GM12892 (cell line): ENCODE data around the gene ZNF763.

Source experiments
- POLR2A ChIP-seq: IDR thresholded peaks from 2 replicates; pipeline ENCODE4 v1.6.1; 2011; ENCODE audit warnings: low read depth, low read length, control low read depth
- POLR2AphosphoS5 ChIP-seq: IDR thresholded peaks from 2 replicates; pipeline ENCODE4 v1.6.1; 2011; ENCODE audit warnings: low read depth, low read length, control low read depth

DNA sequence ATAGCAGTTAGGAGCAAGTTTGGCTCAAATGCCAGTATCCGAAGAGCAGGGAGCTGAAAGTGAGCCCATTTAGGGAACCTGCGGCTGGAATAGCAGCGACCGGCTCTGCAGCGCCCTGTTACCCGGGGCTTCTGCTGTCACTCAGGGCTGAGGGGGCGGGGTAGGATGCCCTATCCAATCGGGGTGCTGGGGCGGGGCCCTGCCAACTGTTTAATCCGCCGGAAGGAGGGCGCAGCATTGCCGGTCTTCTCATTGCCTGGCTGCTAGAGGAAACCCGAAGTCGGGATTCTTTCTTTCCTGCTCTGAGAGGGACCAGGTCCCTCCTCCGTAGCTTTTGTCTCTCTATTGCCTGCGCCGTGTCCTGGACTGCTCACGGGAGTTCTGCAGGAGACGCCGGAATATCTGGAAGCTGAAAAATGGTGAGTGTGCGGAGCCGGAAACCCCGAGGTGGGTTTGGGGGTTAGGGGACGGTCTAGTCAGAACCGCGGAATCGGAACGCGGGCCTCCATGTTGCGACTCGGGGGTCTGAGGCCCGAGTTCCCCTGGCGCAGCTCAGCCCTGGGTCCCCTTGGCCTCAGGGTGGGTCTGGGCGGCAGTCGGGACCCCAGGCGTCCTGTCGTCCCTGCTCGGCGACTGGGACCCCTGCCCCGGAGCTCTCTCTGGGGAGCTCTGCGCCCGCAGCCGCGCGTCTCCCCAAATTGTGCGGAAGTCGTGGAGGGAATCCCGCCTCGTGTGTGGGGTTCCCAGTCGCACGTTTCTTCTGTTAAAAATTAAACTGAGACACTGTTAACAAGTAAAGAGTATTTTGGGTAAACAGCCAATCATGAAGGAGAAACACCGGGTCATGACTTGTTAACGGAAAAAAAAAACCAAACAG is 22.8 kb downstream of the ZNF763 start:
- TF ChIP-seq POLR2A (peak; percentile 92), POLR2AphosphoS5 (peak; percentile 87)
